ENCODE measurements around the gene KCNMA1. TPM values are rescaled to one million over a fixed set of nuclear protein-coding genes. Genes with fewer than 3 reads are reported as not detected.

The KCNMA1 gene
- total RNA-seq, 1 experiment from 2014 or later = 20.7 TPM

GRCh38 chr10:77548157-77548556 is 89.5 kb downstream of the KCNMA1 start:
- no peak for DNase-seq
- Histone ChIP-seq H3K27me3 (replicated peaks; ENCODE audit: control insufficient read depth, insufficient read depth, low read length) (no peaks in the 10 kb centered on the region), H3K36me3 (ENCODE audit: control insufficient read depth, insufficient read depth, low read length) (no peaks in the 10 kb centered on the region), H3K4me1 (no peaks in the 10 kb centered on the region), H3K4me3 (ENCODE audit: low read depth, low read length) (no peak overlapping the region), H3K9me3 (0 out of 2 replicates have a peak, but pooled peaks cover 7% of the 10 kb centered on the region)
- ChIA-PET CTCF (no interaction called here), POLR2A (no interaction called here)
- Mint-ChIP-seq H3K36me3 (ENCODE audit: insufficient read depth, unreplicated experiment) (peaks cover 5% of the 10 kb centered on the region), H3K27me3 (ENCODE audit: insufficient read depth, unreplicated experiment) (no peaks in the 10 kb centered on the region), H3K4me3 (ENCODE audit: unreplicated experiment) (no peak overlapping the region), H3K4me1 (ENCODE audit: low read depth, unreplicated experiment) (no peaks in the 10 kb centered on the region), H3K27ac (ENCODE audit: unreplicated experiment) (no peak overlapping the region), H3K9me3 (ENCODE audit: unreplicated experiment) (peaks cover 9% of the 10 kb centered on the region)
- TF ChIP-seq CTCF (IDR thresholded peaks at IDR 0.05; ENCODE audit: insufficient read depth in 1 of 2, low read depth in 1 of 2, low read length in 1 of 2, severe bottlenecking in 1 of 2, unreplicated experiment in 1 of 2) = no peak
- BruUV-seq (replicated peaks) = no TSS peak
- intact Hi-C loops (cut with micrococcal nuclease; ENCODE audit: unreplicated experiment) = no loop called here

- CTCF ChIA-PET = no interaction called here
- DNase-seq = no peak
- H3K9me3 Mint-ChIP-seq (ENCODE audit: unreplicated experiment) = peaks cover 16% of the 10 kb centered on the region
Observed at GRCh38 chr10:77547307-77548050, 90.1 kb downstream of the KCNMA1 start.

GRCh38 chr10:77546042-77546441 is 91.6 kb downstream of the KCNMA1 start:
- Histone ChIP-seq H3K36me3 (ENCODE audit: control insufficient read depth, insufficient read depth, low read length) (no peaks in the 10 kb centered on the region), H3K4me3 (ENCODE audit: low read depth, low read length) (no peak overlapping the region), H3K27me3 (replicated peaks; ENCODE audit: control insufficient read depth, insufficient read depth, low read length) (no peaks in the 10 kb centered on the region), H3K4me1 (no peaks in the 10 kb centered on the region), H3K9me3 (0 out of 2 replicates have a peak, but pooled peaks cover 13% of the 10 kb centered on the region)
- ChIA-PET CTCF (no interaction called here), POLR2A (no interaction called here)
- no TSS peak for BruUV-seq (replicated peaks)
- H3K27me3 Mint-ChIP-seq (ENCODE audit: insufficient read depth, unreplicated experiment) = no peaks in the 10 kb centered on the region
- H3K36me3 Mint-ChIP-seq (ENCODE audit: insufficient read depth, unreplicated experiment) = peaks cover 5% of the 10 kb centered on the region
- no peak for DNase-seq
- intact Hi-C loops (cut with micrococcal nuclease; ENCODE audit: unreplicated experiment) = no loop called here
- no peaks in the 10 kb centered on the region for H3K4me1 Mint-ChIP-seq (ENCODE audit: low read depth, unreplicated experiment)
- peaks cover 16% of the 10 kb centered on the region for H3K9me3 Mint-ChIP-seq (ENCODE audit: unreplicated experiment)
- H3K27ac Mint-ChIP-seq (ENCODE audit: unreplicated experiment) = no peak overlapping the region
- no peak overlapping the region for H3K4me3 Mint-ChIP-seq (ENCODE audit: unreplicated experiment)
- no peak for TF ChIP-seq CTCF (IDR thresholded peaks at IDR 0.05; ENCODE audit: insufficient read depth in 1 of 2, low read depth in 1 of 2, low read length in 1 of 2, severe bottlenecking in 1 of 2, unreplicated experiment in 1 of 2)

More at GRCh38 chr10:77547307-77548050, 90.1 kb downstream of the KCNMA1 start:
- no TSS peak for BruUV-seq (replicated peaks)
- no peak overlapping the region for H3K4me3 ChIP-seq (ENCODE audit: low read depth, low read length)
- Mint-ChIP-seq H3K27ac (ENCODE audit: unreplicated experiment) (no peak overlapping the region), H3K36me3 (ENCODE audit: insufficient read depth, unreplicated experiment) (peaks cover 5% of the 10 kb centered on the region), H3K4me3 (ENCODE audit: unreplicated experiment) (no peak overlapping the region), H3K27me3 (ENCODE audit: insufficient read depth, unreplicated experiment) (no peaks in the 10 kb centered on the region), H3K4me1 (ENCODE audit: low read depth, unreplicated experiment) (no peaks in the 10 kb centered on the region)
- H3K27me3 ChIP-seq (replicated peaks; ENCODE audit: control insufficient read depth, insufficient read depth, low read length) = no peaks in the 10 kb centered on the region
- intact Hi-C loops (cut with micrococcal nuclease; ENCODE audit: unreplicated experiment) = no loop called here
- no peaks in the 10 kb centered on the region for H3K4me1 ChIP-seq
- POLR2A ChIA-PET = no interaction called here
- no peak for TF ChIP-seq CTCF (IDR thresholded peaks at IDR 0.05; ENCODE audit: insufficient read depth in 1 of 2, low read depth in 1 of 2, low read length in 1 of 2, severe bottlenecking in 1 of 2, unreplicated experiment in 1 of 2)
- H3K9me3 ChIP-seq = 0 out of 2 replicates have a peak, but pooled peaks cover 11% of the 10 kb centered on the region
- H3K36me3 ChIP-seq (ENCODE audit: control insufficient read depth, insufficient read depth, low read length) = no peaks in the 10 kb centered on the region
